ENCODE data around the gene PIAS1.

DNA sequence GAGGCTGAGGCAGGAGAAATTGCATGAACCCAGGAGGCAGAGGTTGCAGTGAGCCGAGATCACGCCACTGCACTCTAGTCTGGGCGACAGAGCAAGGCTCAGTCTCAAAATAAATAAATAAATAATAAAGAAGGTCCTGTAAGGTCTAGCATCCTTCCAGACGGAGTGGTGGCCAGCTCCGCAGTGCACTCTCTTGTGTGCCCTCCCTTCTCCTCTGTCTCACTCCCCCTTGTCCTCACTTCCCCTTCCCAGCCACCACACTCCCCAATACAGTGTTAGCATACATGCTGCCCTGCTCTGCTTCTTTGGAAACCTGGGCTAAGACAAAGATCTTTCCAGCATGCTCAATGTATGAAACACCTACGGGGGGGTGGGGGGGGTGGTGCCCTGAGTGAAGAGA lies 178.8 kb downstream of the PIAS1 start:
- TF ChIP-seq POLR2AphosphoS5 (IDR thresholded peaks at IDR 0.05; ENCODE audit: low read depth, low read length), result no peak
- TF ChIP-seq SIN3A (IDR thresholded peaks at IDR 0.05; ENCODE audit: borderline replicate concordance, insufficient read depth, low read length), result no peak
- no peak for TF ChIP-seq TAF1 (IDR thresholded peaks at IDR 0.05; ENCODE audit: borderline replicate concordance, insufficient read depth, low read length)

Measured in PFSK-1 (cell line).